ENCODE measurements around the gene GOLGA6B.
"Not testable (repeated sequence)": the region's sequence is repeated elsewhere in the genome, so short reads cannot be mapped to it uniquely, and the experiment has no call there.

DNA sequence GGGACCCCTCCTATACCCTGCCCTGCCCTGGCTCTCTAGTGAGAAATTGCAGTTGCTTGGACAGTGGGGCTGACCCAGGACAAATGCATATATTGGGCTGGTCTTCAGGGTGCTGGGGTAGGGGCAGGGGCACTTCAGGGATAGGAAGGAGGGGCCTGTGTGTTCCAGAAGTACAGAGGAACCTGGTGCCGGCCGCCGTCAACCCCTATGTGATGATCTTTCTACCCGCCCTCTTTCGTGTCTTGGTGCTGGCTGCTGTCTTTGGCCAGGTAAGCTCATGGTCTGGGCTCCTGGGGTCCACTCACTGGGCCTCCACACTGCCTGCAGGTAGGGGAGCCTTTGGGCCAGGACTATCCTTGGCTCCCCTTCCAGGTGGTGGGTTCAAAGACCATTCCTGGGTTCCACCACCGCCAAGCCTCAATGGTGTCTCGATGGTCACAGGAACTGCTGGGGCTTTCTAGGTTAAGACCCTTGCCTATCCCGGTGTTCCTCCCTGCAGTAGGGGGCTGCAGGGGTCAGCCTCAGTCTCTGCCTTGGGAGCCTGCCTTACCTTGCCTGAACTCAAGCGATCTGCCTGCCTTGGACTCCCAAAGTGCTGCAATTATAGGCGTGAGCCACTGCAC, 5.8 kb upstream of the GOLGA6B start:
- TF ChIP-seq, protein P1, sequence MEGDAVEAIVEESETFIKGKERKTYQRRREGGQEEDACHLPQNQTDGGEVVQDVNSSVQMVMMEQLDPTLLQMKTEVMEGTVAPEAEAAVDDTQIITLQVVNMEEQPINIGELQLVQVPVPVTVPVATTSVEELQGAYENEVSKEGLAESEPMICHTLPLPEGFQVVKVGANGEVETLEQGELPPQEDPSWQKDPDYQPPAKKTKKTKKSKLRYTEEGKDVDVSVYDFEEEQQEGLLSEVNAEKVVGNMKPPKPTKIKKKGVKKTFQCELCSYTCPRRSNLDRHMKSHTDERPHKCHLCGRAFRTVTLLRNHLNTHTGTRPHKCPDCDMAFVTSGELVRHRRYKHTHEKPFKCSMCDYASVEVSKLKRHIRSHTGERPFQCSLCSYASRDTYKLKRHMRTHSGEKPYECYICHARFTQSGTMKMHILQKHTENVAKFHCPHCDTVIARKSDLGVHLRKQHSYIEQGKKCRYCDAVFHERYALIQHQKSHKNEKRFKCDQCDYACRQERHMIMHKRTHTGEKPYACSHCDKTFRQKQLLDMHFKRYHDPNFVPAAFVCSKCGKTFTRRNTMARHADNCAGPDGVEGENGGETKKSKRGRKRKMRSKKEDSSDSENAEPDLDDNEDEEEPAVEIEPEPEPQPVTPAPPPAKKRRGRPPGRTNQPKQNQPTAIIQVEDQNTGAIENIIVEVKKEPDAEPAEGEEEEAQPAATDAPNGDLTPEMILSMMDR (IDR thresholded peaks at IDR 0.05): not testable (repeated sequence)
- TF ChIP-seq POLR2A (IDR thresholded peaks at IDR 0.05): not testable (repeated sequence)

All from thyroid gland (tissue), 4 donors.